Jurkat, Clone E6-1 (cell line): Measurements from ENCODE around the gene ARL13B.

Experiments
- DNase-seq: peaks from one replicate; pipeline ENCODE4 v3.0.0-alpha.2; 2011; ENCODE audit warnings: low read depth, low spot score
- H3K4me3 ChIP-seq: 2 replicates; pipeline ENCODE4 v1.5.1; 2011; ENCODE audit warnings: mild to moderate bottlenecking, low read length, control low read depth, moderate library complexity

Gene ARL13B

GRCh38 chr3:94083261-94083660 is 103.3 kb downstream of the ARL13B start:
- no peak for DNase-seq
- H3K4me3 ChIP-seq = no peak overlapping the region

DNA sequence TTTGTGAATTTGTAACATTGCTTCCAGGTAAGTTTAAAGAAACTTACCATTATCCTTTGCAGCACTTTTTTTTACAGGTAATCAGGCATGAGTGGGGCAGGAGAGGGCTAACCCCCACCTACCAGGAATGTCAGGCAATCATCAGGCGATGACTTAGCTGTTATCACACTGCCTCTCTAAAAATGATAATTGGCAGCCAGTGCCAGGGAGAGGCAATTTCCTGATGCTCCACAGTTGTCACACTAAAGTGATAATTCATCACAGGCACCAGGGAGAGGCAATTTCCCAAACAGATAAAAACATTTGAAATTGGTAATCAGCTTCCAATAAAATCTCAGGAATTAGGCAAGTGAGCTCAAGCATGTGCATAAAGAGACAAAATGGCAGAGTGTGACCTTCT is 109.2 kb downstream of the ARL13B start:
- no peak for DNase-seq
- H3K4me3 ChIP-seq = no peak overlapping the region

- H3K4me3 ChIP-seq = no peak overlapping the region
- no peak for DNase-seq
Measured at GRCh38 chr3:94092086-94092485, 112.1 kb downstream of the ARL13B start.

GRCh38 chr3:94093151-94093550 is 113.2 kb downstream of the ARL13B start:
- no peak for DNase-seq

DNA sequence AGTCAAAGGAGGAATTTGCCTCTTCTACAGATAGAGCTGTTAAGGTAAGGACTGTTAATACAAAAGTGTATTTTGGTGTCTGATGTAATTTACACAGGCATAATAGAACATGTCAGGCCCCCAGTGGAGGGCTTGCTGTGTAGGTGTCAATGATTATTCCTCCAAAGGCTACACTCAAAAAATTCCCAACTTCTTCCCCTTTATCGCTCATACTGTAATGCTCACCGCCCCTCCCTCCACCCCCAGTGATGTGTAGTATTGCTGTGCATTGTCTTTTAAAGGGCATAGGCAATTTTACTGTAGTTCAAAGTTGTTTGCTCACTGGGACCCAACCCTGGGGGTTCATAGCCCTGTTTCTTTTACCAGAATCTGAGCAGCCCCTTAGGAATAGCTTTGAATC is 115.2 kb downstream of the ARL13B start:
- DNase-seq = no peak
- H3K4me3 ChIP-seq = no peak overlapping the region

More at GRCh38 chr3:94093151-94093550, 113.2 kb downstream of the ARL13B start:
- H3K4me3 ChIP-seq = no peak overlapping the region

DNA sequence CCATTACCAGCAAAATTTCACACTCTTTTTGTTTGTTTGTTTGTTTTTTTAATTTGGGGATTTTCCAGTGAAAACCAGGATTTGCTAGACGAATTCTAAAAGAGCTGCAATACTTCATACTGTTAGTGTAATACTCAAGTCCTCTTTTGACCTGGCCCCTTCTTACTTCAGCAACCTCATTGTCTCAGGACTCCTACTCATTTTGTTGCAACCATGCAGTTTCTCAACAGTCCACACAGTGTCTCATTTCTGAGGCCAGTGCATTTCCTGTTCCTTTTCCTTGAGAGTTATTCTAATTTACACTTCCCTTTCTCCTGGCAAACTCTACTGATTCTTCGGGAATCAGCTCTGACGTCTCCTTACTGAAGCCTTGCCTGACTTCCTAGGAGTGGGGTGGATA is 118.5 kb downstream of the ARL13B start:
- H3K4me3 ChIP-seq = no peak overlapping the region
- DNase-seq = no peak

- DNase-seq = no peak
- no peak overlapping the region for H3K4me3 ChIP-seq
Measured at GRCh38 chr3:94099311-94099710, 119.4 kb downstream of the ARL13B start.

GRCh38 chr3:94101860-94102259 is 121.9 kb downstream of the ARL13B start:
- no peak for DNase-seq

More at GRCh38 chr3:94101860-94102259, 121.9 kb downstream of the ARL13B start:
- H3K4me3 ChIP-seq = no peak overlapping the region
